SU-DHL-6 (cell line): ENCODE results near the gene CFAP99.

ENCODE experiments used
- H2AFZ ChIP-seq: fragments of 200-600 bp; sonication (generic); 2 replicates; pipeline ENCODE4 v1.6.1; 2014; ENCODE audit warnings: low read depth, mild to moderate bottlenecking, moderate library complexity, mixed read lengths, antibody characterized with exemption, low read length; ENCODE audit not compliant: severe bottlenecking
- H3F3A ChIP-seq: fragments of 200-600 bp; shearing (Covaris generic); 2 replicates; pipeline ENCODE4 v1.6.0; 2016; ENCODE audit warnings: antibody characterized with exemption, mild to moderate bottlenecking; ENCODE audit not compliant: insufficient read depth
- H3K27ac ChIP-seq: fragments of 200-600 bp; sonication (generic); 2 replicates; pipeline ENCODE4 v1.5.1; 2016; ENCODE audit warnings: low read depth, mild to moderate bottlenecking, low read length, moderate library complexity, mixed read lengths
- H3K27me3 ChIP-seq: fragments of 200-600 bp; sonication (generic), shearing (Covaris generic); 2 replicates; pipeline ENCODE4 v1.6.0; 2014; ENCODE audit warnings: mild to moderate bottlenecking, low read length
- H3K36me3 ChIP-seq: fragments of 200-600 bp; sonication (generic); 2 replicates; pipeline ENCODE4 v1.6.1; 2014; ENCODE audit warnings: mild to moderate bottlenecking, low read length, mixed read lengths
- H3K4me2 ChIP-seq: fragments of 300-600, 200-600 bp; shearing (Covaris generic), sonication (generic); 2 replicates; pipeline ENCODE4 v1.6.0; 2014; ENCODE audit warnings: low read length, low read depth, mild to moderate bottlenecking; ENCODE audit not compliant: poor library complexity, severe bottlenecking
- H3K4me3 ChIP-seq: fragments of 200-600 bp; sonication (generic); 2 replicates; pipeline ENCODE4 v1.5.1; 2014; ENCODE audit warnings: antibody characterized with exemption, low read length, mild to moderate bottlenecking, mixed read lengths; ENCODE audit not compliant: insufficient read depth, poor library complexity, severe bottlenecking
- H3K79me2 ChIP-seq: fragments of 200-600 bp; sonication (generic); 2 replicates; pipeline ENCODE4 v1.6.1; 2014; ENCODE audit warnings: mild to moderate bottlenecking, low read length, moderate library complexity; ENCODE audit not compliant: insufficient read depth
- H3K9ac ChIP-seq: fragments of 200-600 bp; sonication (generic); 2 replicates; pipeline ENCODE4 v1.7.0; 2014; ENCODE audit warnings: mild to moderate bottlenecking, low read length
- H3K9me2 ChIP-seq: fragments of 200-600 bp; sonication (generic); replicated peaks from 2 replicates; pipeline ENCODE4 v1.6.1; 2014; ENCODE audit warnings: low read length; ENCODE audit not compliant: insufficient read depth
- H3K9me3 ChIP-seq: fragments of 200-600 bp; sonication (generic); 2 replicates; pipeline ENCODE4 v1.6.1; 2014; ENCODE audit warnings: low read length, mixed read lengths; ENCODE audit not compliant: insufficient read depth
- H4K20me1 ChIP-seq: fragments of 200-600 bp; sonication (generic); 2 replicates; pipeline ENCODE4 v1.6.1; 2014; ENCODE audit warnings: low read depth, mild to moderate bottlenecking, antibody characterized with exemption, low read length, moderate library complexity, mixed read lengths
- EZH2phosphoT487 ChIP-seq: fragments of 200-600 bp; sonication (generic), shearing (Covaris generic); conservative IDR thresholded peaks from 2 replicates; pipeline ENCODE4 v1.6.1; 2018; ENCODE audit warnings: mild to moderate bottlenecking, antibody characterized with exemption, low read length, moderate library complexity, mixed read lengths
- TF ChIP-seq, protein P1 (sequence below): fragments of 200-600 bp; sonication (generic); IDR thresholded peaks from one replicate; pipeline ENCODE4 v1.5.1; 2017; ENCODE audit warnings: antibody characterized with exemption, mild to moderate bottlenecking, low read length, moderate library complexity; ENCODE audit not compliant: insufficient read depth, poor library complexity, severe bottlenecking

CFAP99 gene

DNA sequence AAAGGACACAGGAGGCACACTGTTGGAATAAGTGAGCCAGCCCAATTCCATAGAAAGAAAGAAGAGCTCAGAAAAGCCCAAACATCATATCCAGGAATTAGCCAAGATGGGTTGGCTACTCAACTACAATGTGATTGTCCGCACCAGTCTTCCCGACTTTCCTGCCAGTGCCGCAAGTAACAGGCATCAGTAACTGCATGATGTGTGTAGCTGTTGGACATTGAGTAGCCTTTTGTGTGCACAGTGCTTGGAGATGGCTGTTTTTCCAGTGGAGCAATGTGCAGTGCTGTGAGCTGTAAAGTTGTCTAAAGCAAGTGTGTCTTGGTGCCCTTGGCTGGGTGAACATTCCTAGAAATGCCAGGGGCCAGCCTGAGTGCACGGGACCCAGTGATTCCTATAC is 88.5 kb downstream of the CFAP99 start:
- no peaks in the 10 kb centered on the region for H3K9me3 ChIP-seq
- no peaks in the 10 kb centered on the region for H3K9me2 ChIP-seq
- no peak for TF ChIP-seq EZH2phosphoT487
- TF ChIP-seq, protein P1, sequence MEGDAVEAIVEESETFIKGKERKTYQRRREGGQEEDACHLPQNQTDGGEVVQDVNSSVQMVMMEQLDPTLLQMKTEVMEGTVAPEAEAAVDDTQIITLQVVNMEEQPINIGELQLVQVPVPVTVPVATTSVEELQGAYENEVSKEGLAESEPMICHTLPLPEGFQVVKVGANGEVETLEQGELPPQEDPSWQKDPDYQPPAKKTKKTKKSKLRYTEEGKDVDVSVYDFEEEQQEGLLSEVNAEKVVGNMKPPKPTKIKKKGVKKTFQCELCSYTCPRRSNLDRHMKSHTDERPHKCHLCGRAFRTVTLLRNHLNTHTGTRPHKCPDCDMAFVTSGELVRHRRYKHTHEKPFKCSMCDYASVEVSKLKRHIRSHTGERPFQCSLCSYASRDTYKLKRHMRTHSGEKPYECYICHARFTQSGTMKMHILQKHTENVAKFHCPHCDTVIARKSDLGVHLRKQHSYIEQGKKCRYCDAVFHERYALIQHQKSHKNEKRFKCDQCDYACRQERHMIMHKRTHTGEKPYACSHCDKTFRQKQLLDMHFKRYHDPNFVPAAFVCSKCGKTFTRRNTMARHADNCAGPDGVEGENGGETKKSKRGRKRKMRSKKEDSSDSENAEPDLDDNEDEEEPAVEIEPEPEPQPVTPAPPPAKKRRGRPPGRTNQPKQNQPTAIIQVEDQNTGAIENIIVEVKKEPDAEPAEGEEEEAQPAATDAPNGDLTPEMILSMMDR: no peak
- no peaks in the 10 kb centered on the region; the same call in none of the 2 replicates for H3K36me3 ChIP-seq
- peaks cover 30% of the 10 kb centered on the region for H3K79me2 ChIP-seq
- no peak overlapping the region for H3K4me2 ChIP-seq
- no peak overlapping the region for H2AFZ ChIP-seq
- no peak overlapping the region for H3K4me3 ChIP-seq
- no peak overlapping the region for H3K9ac ChIP-seq
- no peaks in the 10 kb centered on the region for H3F3A ChIP-seq
- H3K27ac ChIP-seq: no peak overlapping the region
- H3K27me3 ChIP-seq: no peaks in the 10 kb centered on the region
- H4K20me1 ChIP-seq: peaks cover 3% of the 10 kb centered on the region; the same call in 1 of the 2 replicates

DNA sequence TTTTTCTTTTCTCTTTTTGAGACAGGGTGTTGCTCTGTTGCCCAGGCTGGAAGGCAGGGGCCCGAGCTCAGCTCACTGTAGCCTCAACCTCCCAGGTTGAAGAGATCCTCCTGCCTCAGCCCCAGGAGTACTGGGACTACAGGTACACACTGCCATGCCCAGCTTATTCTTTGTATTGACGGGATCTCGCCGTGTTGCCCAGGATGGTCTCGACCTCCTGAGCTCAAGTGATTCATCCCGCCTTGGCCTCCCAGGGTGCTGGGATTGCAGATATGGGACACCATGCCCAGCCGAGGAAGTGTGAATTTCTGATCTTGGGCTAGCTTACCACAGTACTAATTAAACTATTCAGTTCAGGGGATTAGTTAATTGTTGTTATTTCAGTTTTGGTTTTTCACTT is 89.1 kb downstream of the CFAP99 start:
- peaks cover 3% of the 10 kb centered on the region; the same call in 1 of the 2 replicates for H4K20me1 ChIP-seq
- no peaks in the 10 kb centered on the region for H3F3A ChIP-seq

DNA sequence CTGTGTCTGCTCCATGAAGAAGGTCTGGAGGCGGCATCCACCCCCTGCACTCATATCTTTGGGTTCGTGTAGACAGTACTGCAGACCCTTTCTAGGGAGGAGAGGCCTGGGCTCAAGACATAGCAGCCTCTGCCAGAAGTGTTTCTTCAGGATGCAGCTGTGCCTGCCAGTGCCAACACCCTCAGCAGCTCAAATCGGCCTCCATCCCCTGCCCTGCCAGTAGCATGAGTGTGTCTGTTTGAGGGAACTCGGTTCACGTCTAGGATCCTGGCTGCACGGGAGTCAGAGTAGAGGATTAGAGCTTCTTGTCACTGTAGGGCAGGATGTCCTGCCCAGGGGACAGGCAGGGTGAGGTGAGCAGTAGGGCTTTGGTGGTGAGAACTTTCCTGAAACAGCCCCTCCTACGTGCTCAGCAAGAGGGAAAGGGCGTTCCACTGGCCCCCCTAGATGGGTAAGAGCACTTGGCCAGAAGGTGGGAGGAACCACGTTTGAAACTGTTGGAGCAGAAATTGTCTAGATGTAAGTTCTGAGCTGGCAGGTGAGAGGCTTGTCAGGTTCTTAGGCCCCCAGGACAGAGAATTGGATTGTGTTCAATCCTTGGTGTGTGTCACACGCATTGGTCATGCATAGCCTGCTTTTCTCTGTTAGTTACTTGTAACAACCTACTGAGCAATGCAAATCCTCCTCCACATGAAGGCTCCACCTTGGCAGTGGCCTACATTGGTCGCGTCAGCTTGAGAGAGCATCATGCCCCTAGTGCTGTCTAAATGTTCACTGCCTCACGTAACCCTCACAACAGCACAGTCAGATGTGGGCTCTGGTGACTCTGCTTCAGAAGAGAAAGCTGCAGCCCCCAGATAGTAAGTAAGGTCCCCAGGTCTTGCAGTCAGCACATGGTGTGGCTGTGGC is 91.8 kb downstream of the CFAP99 start:
- H3K9me2 ChIP-seq: no peaks in the 10 kb centered on the region
- peaks cover 8% of the 10 kb centered on the region for H3K36me3 ChIP-seq
- no peak overlapping the region for H3K27ac ChIP-seq
- no peak overlapping the region for H3K4me2 ChIP-seq
- H3K27me3 ChIP-seq: no peaks in the 10 kb centered on the region
- no peak overlapping the region for H2AFZ ChIP-seq
- no peaks in the 10 kb centered on the region for H3K9me3 ChIP-seq
- H4K20me1 ChIP-seq: no peaks in the 10 kb centered on the region; the same call in 1 of the 2 replicates
- peaks cover 16% of the 10 kb centered on the region for H3K79me2 ChIP-seq
- TF ChIP-seq, protein P1: no peak
- TF ChIP-seq EZH2phosphoT487: no peak
- H3K4me3 ChIP-seq: no peak overlapping the region
- H3K9ac ChIP-seq: no peak overlapping the region
- no peaks in the 10 kb centered on the region for H3F3A ChIP-seq

More for the DNA sequence above, 89.1 kb downstream of the CFAP99 start:
- no peak overlapping the region for H3K9ac ChIP-seq
- peaks cover 1% of the 10 kb centered on the region for H3K36me3 ChIP-seq
- H2AFZ ChIP-seq: no peak overlapping the region
- no peak overlapping the region for H3K4me2 ChIP-seq
- TF ChIP-seq EZH2phosphoT487: no peak
- no peaks in the 10 kb centered on the region for H3K27me3 ChIP-seq
- no peaks in the 10 kb centered on the region for H3K9me3 ChIP-seq
- H3K4me3 ChIP-seq: no peak overlapping the region
- no peaks in the 10 kb centered on the region for H3K9me2 ChIP-seq
- peaks cover 29% of the 10 kb centered on the region for H3K79me2 ChIP-seq
- H3K27ac ChIP-seq: no peak overlapping the region

DNA sequence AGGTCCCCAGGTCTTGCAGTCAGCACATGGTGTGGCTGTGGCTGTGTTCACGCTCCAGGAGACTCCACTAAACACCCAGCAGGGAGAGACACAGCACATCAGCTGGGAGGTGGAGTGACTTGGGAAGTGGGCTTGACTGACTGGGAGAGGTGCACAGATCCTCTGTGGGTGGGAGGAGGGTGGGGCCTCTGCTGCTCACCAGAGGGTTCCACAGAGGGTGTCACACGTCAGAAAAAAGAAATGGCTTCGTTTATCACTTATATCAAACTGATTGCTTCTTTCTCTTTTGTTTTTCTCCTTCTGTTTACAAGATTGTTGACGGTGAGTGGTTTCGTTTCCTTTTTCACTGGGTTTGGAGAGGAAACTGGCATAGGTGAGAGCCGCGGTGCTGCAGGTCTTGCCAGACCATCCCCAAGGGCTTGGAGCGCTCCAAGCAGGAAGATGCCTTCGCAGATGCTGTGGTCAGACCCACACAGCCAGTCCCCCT is 92.9 kb downstream of the CFAP99 start:
- no peak for TF ChIP-seq EZH2phosphoT487
- TF ChIP-seq, protein P1: no peak
- Histone ChIP-seq H3K4me3 (no peak overlapping the region), H3K27me3 (no peaks in the 10 kb centered on the region), H3K9me2 (no peaks in the 10 kb centered on the region), H3F3A (no peaks in the 10 kb centered on the region), H3K79me2 (peaks cover 5% of the 10 kb centered on the region), H3K4me2 (no peak overlapping the region), H3K36me3 (peaks cover 8% of the 10 kb centered on the region), H2AFZ (no peak overlapping the region), H3K9me3 (no peaks in the 10 kb centered on the region), H3K9ac (no peak overlapping the region), H4K20me1 (no peaks in the 10 kb centered on the region; the same call in 1 of the 2 replicates), H3K27ac (no peak overlapping the region)
